Measurements from ENCODE around the gene HNRNPF.
"Not testable (repeated sequence)": the region's sequence is repeated elsewhere in the genome, so short reads cannot be mapped to it uniquely, and the experiment has no call there.

HNRNPF gene

GRCh38 chr10:43396061-43396927 is 12.7 kb downstream of the HNRNPF start:
- Histone ChIP-seq H3K9ac (ENCODE audit: low read depth, low read length) (peak overlapping the region; percentile 99), H3K4me1 (ENCODE audit: insufficient read depth, low read length) (peaks cover 34% of the 10 kb centered on the region), H3K36me3 (ENCODE audit: insufficient read depth, low read length) (peaks cover 23% of the 10 kb centered on the region), H3K9me3 (ENCODE audit: control insufficient read depth, insufficient read depth, low read length) (no peaks in the 10 kb centered on the region)

GRCh38 chr10:43395571-43396060 is 13.4 kb downstream of the HNRNPF start:
- H3K36me3 ChIP-seq (ENCODE audit: insufficient read depth, low read length) = peaks cover 23% of the 10 kb centered on the region
- no peaks in the 10 kb centered on the region for H3K9me3 ChIP-seq (ENCODE audit: control insufficient read depth, insufficient read depth, low read length)
- peaks cover 29% of the 10 kb centered on the region for H3K4me1 ChIP-seq (ENCODE audit: insufficient read depth, low read length)
- H3K9ac ChIP-seq (ENCODE audit: low read depth, low read length) = peak overlapping the region; percentile 99

DNA sequence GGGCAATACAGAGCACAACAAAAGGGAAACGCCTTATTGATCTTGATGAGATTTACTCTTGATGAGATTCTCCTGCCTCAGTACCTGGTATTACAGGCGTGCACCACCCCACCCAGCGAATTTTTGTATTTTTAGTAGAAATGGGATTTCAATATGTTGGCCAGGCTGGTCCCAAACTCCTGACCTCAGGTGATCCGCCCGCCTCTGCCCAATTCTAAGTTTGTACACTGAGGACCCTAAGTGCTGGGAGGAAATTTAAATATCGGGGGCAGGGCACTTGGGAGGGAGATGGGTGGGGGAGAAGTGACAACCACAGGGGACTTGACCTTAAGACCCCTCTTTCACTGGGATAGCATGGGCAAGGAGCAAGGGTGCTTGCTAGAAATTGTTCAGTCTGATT is 14.1 kb downstream of the HNRNPF start:
- Histone ChIP-seq H3K9me3 (ENCODE audit: control insufficient read depth, insufficient read depth, low read length) (no peaks in the 10 kb centered on the region), H3K9ac (ENCODE audit: low read depth, low read length) (peak overlapping the region; percentile 99), H3K4me1 (ENCODE audit: insufficient read depth, low read length) (peaks cover 24% of the 10 kb centered on the region), H3K36me3 (ENCODE audit: insufficient read depth, low read length) (peaks cover 31% of the 10 kb centered on the region)

DNA sequence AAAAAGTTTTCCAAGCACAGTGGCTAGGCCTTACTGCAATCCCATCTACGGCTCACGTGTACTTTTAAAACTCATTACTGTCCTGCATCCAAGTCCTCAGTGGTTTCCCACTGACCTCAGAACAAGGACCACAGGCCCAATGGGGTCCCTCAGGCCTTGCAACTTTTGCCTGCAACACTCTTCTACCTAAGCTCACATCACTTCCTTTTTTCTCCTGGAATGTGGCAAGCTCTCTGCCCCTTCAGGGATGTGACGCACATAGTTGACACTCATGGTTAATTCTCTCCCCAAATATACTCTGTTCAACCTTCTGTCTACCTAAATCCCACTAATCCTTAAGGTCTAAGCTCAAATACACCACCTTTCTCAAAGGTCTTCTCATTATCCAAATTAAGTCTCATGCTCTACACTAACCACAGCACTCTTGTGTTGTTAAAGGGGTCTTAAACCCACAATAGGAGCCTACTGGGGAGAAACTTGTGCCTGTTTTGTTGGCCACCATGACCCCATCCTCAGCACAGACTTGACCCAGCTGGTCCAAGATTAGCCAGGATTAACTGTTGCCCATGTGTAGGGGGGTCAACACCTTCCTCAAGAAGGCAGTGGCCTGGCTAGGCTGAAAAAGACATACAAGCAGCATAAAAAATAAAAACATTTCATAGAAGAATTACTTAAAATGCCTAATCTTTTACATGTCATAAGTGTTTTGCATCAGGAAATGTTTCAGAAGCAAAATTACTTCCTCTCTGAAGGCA is 15.2 kb downstream of the HNRNPF start:
- H3K9ac ChIP-seq (ENCODE audit: low read depth, low read length) = no peak overlapping the region
- H3K4me1 ChIP-seq (ENCODE audit: insufficient read depth, low read length) = peaks cover 15% of the 10 kb centered on the region
- H3K9me3 ChIP-seq (ENCODE audit: control insufficient read depth, insufficient read depth, low read length) = no peaks in the 10 kb centered on the region
- peaks cover 36% of the 10 kb centered on the region for H3K36me3 ChIP-seq (ENCODE audit: insufficient read depth, low read length)

DNA sequence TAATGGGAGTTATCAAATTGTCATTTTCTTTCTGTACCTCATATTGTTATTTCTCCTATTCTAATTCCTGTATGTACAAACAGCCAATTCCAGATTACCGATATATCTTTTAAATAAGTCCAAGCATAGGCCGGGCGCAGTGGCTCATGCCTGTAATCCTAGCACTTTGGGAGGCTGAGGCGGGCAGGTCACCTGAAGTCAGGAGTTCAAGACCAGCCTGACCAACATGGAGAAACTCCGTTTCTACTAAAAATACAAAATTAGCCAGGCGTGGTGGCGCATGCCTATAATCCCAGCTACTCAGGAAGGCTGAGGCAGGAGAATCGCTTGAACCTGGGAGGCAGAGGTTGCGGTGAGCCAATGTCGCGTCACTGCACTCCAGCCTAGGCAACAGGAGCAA is 15.8 kb downstream of the HNRNPF start:
- H3K9ac ChIP-seq (ENCODE audit: low read depth, low read length); H3K9me3 ChIP-seq (ENCODE audit: control insufficient read depth, insufficient read depth, low read length): not testable (repeated sequence)
- peaks cover 13% of the 10 kb centered on the region for H3K4me1 ChIP-seq (ENCODE audit: insufficient read depth, low read length)
- H3K36me3 ChIP-seq (ENCODE audit: insufficient read depth, low read length) = peaks cover 36% of the 10 kb centered on the region

DNA sequence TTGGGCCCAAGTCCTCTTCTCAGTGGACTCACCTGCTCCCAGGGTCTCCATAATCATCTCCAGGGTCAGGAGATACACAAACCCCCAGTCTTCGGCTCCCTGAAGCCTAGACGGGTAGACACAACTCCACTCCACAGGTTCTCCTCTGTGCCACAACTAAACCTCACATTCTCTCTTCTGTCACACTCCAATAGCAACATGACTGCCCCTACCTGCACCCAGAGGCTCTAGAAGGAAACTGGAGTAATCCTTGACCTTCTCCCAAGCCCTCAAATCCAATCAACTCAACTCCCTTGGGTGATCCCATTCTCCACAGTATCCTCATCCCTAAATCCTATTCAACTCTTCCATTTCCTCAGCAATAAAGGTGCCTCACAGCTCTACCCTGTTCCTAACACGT is 16.2 kb downstream of the HNRNPF start:
- H3K9ac ChIP-seq (ENCODE audit: low read depth, low read length) = no peak overlapping the region
- peaks cover 39% of the 10 kb centered on the region for H3K36me3 ChIP-seq (ENCODE audit: insufficient read depth, low read length)
- peaks cover 13% of the 10 kb centered on the region for H3K4me1 ChIP-seq (ENCODE audit: insufficient read depth, low read length)
- H3K9me3 ChIP-seq (ENCODE audit: control insufficient read depth, insufficient read depth, low read length) = no peaks in the 10 kb centered on the region

DNA sequence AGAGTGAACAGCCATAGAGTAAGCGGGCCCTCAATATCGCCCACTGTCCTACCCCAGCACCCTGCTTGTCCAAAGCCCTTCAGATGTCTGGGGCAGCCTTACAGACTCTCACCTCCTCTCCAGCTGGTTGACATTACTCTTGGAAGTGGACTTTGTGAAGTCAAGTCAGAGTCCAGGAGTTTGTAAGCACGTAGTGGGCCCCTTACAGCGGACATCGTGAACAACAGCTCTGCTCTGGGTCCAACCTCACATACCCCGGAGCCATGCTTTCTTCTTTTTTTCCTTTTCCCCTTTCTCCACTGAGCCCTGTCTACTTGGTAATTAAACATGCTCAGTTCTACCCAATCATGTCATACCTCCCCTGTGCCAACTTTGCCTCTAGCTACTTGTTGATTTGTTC is 17.5 kb downstream of the HNRNPF start:
- Histone ChIP-seq H3K9ac (ENCODE audit: low read depth, low read length) (no peak overlapping the region), H3K36me3 (ENCODE audit: insufficient read depth, low read length) (peaks cover 50% of the 10 kb centered on the region), H3K4me1 (ENCODE audit: insufficient read depth, low read length) (peaks cover 13% of the 10 kb centered on the region), H3K9me3 (ENCODE audit: control insufficient read depth, insufficient read depth, low read length) (no peaks in the 10 kb centered on the region)

DNA sequence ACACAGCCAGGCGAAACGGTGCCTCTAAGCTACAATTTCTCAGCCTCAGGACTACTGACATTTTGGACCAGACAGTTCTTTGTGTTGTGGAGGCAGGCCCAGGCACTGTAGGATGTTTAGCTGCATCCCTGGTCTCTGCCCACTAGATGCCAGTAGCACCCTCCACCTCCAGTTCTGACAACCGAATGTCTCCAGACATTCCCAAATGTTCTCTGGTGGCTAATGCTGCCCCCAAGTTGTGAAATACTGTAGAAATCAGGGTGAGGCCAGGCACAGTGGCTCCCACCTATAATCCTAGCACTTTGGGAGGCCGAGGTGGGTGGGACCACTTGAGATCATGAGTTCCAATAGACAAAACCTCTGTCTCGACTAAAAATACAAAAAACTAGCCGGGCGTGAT is 18.2 kb downstream of the HNRNPF start:
- Histone ChIP-seq H3K36me3 (ENCODE audit: insufficient read depth, low read length) (peaks cover 52% of the 10 kb centered on the region), H3K4me1 (ENCODE audit: insufficient read depth, low read length) (peaks cover 13% of the 10 kb centered on the region), H3K9ac (ENCODE audit: low read depth, low read length) (no peak overlapping the region), H3K9me3 (ENCODE audit: control insufficient read depth, insufficient read depth, low read length) (no peaks in the 10 kb centered on the region)

GRCh38 chr10:43390333-43390732 is 18.7 kb downstream of the HNRNPF start:
- Histone ChIP-seq H3K9ac (ENCODE audit: low read depth, low read length) (no peak overlapping the region), H3K4me1 (ENCODE audit: insufficient read depth, low read length) (peaks cover 12% of the 10 kb centered on the region), H3K36me3 (ENCODE audit: insufficient read depth, low read length) (peaks cover 55% of the 10 kb centered on the region), H3K9me3 (ENCODE audit: control insufficient read depth, insufficient read depth, low read length) (no peaks in the 10 kb centered on the region)

DNA sequence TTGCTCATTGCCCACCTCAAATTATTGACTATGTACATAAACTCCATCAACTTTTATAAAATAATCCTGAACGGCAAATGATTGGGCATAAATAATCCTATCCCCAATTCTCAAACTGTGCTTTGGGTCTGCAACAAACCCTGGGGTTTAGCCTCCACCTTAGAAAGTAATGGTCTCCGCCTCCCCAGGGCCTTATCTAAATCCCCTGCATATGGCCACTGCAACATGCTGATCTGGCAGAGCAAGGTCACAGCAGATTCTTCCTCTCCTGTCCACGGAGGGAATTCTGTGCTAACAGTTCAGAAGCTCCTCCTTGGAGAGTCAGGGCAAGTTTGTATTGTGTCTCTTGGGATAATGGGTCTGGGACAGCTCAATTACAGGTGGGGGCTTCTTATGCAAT is 19.1 kb downstream of the HNRNPF start:
- Histone ChIP-seq H3K9me3 (ENCODE audit: control insufficient read depth, insufficient read depth, low read length) (no peaks in the 10 kb centered on the region), H3K36me3 (ENCODE audit: insufficient read depth, low read length) (peaks cover 55% of the 10 kb centered on the region), H3K4me1 (ENCODE audit: insufficient read depth, low read length) (peaks cover 7% of the 10 kb centered on the region), H3K9ac (ENCODE audit: low read depth, low read length) (no peak overlapping the region)

- Histone ChIP-seq H3K36me3 (ENCODE audit: insufficient read depth, low read length) (peaks cover 42% of the 10 kb centered on the region), H3K4me1 (ENCODE audit: insufficient read depth, low read length) (0 out of 2 replicates have a peak, but pooled peaks cover 2% of the 10 kb centered on the region), H3K9ac (ENCODE audit: low read depth, low read length) (no peak overlapping the region), H3K9me3 (ENCODE audit: control insufficient read depth, insufficient read depth, low read length) (no peaks in the 10 kb centered on the region)
These were observed 21.3 kb downstream of the HNRNPF start for GRCh38 chr10:43387678-43388032.

DNA sequence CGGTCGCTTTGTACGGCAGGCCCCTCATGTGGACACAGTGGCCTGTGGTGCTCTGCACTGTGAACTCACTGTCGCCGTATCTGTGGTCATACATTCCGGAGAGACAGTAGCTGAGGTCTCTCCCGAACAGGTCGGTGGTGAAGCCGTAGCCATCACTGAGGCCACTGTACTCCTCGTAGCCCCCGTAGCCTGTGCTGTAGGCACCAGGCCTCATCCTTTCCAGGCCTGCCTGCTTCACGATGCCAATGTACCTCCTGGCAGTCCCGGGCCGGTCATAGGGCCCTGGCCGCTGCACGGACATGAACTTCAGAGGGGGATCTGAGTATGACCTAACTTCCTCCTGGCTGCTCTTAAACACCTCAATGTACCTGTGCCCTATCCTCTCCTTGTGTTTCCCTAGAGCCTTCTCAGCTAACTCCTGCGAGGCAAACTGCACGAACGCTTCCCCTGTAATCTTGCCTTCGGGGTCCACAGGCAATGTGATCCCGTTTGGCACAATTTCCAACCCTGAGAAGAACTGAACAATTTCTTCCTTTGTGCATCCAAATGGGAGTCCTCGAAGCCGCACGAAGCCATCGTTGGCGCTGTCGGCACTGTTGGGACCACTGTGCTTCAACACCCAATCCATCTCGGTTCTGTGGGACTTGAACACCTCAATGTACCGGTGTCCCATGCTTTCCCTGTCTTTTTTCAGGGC is 21.9 kb downstream of the HNRNPF start:
- H3K36me3 ChIP-seq (ENCODE audit: insufficient read depth, low read length) = peaks cover 38% of the 10 kb centered on the region
- H3K4me1 ChIP-seq (ENCODE audit: insufficient read depth, low read length) = 0 out of 2 replicates have a peak, but pooled peaks cover 2% of the 10 kb centered on the region
- H3K9me3 ChIP-seq (ENCODE audit: control insufficient read depth, insufficient read depth, low read length) = no peaks in the 10 kb centered on the region
- H3K9ac ChIP-seq (ENCODE audit: low read depth, low read length) = no peak overlapping the region

GRCh38 chr10:43386549-43386948 is 22.4 kb downstream of the HNRNPF start:
- Histone ChIP-seq H3K9me3 (ENCODE audit: control insufficient read depth, insufficient read depth, low read length) (no peaks in the 10 kb centered on the region), H3K9ac (ENCODE audit: low read depth, low read length) (no peak overlapping the region), H3K4me1 (ENCODE audit: insufficient read depth, low read length) (0 out of 2 replicates have a peak, but pooled peaks cover 2% of the 10 kb centered on the region), H3K36me3 (ENCODE audit: insufficient read depth, low read length) (peaks cover 35% of the 10 kb centered on the region)

- H3K9ac ChIP-seq (ENCODE audit: low read depth, low read length) = no peak overlapping the region
- H3K4me1 ChIP-seq (ENCODE audit: insufficient read depth, low read length) = 0 out of 2 replicates have a peak, but pooled peaks cover 2% of the 10 kb centered on the region
- peaks cover 31% of the 10 kb centered on the region for H3K36me3 ChIP-seq (ENCODE audit: insufficient read depth, low read length)
- H3K9me3 ChIP-seq (ENCODE audit: control insufficient read depth, insufficient read depth, low read length) = no peaks in the 10 kb centered on the region
These were observed 23.5 kb downstream of the HNRNPF start for GRCh38 chr10:43385412-43386004.
